NB4 (cell line): ENCODE results near the gene VPS26C.

Experiments used
- MYC ChIP-seq: IDR thresholded peaks from 2 replicates; pipeline ENCODE4 v1.6.1; 2011; ENCODE audit warnings: low read depth, low read length
- POLR2A ChIP-seq: IDR thresholded peaks from 2 replicates; pipeline ENCODE4 v1.6.1; 2011; ENCODE audit warnings: mild to moderate bottlenecking; ENCODE audit not compliant: insufficient read length; ENCODE audit errors: extremely low read depth
- TF ChIP-seq, protein P1 (sequence below): IDR thresholded peaks from one replicate; pipeline ENCODE4 v1.5.1; 2012; ENCODE audit warnings: low read depth, low read length

DNA sequence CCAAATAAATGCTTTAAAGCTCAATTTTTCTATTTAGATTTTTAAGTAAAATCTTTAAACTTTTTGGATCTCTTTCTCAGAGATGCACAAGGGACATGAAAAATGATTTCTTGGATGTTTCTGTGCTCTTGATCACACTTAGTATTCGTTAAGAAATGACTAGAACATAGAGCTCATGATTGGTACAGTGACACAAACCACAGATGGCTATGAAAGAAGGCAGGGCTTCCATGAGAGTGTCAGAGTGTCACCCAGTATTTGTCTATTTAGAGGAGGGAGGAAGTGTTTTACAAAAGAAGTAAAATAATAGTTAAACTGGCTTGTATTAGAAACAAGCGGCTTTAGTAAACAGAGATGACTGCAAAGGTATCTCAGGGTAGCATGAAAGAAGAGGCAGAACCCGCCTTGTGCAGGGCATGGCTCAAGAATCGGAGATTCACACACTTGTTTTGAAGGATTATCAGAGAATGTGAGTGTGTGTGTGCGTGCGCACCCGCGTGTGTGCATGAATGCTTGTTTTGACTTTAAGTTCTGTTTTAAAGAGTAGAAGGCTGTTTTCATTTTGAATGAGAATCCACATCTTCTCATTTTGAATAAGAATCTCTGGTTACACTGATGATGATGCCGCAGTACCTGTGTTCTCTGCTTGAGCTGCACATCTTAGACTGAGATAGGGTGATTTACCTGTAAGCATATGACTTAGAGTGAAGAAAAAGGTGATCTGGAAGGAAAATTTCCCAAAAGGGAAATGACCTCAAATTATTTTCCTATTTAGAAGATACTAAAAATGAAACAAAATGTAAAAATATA is 82.1 kb downstream of the VPS26C start:
- TF ChIP-seq, protein P1, sequence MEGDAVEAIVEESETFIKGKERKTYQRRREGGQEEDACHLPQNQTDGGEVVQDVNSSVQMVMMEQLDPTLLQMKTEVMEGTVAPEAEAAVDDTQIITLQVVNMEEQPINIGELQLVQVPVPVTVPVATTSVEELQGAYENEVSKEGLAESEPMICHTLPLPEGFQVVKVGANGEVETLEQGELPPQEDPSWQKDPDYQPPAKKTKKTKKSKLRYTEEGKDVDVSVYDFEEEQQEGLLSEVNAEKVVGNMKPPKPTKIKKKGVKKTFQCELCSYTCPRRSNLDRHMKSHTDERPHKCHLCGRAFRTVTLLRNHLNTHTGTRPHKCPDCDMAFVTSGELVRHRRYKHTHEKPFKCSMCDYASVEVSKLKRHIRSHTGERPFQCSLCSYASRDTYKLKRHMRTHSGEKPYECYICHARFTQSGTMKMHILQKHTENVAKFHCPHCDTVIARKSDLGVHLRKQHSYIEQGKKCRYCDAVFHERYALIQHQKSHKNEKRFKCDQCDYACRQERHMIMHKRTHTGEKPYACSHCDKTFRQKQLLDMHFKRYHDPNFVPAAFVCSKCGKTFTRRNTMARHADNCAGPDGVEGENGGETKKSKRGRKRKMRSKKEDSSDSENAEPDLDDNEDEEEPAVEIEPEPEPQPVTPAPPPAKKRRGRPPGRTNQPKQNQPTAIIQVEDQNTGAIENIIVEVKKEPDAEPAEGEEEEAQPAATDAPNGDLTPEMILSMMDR: no peak
- TF ChIP-seq POLR2A (no peak), MYC (no peak)
